ENCODE measurements around the gene AADACL3.

Gene AADACL3

DNA sequence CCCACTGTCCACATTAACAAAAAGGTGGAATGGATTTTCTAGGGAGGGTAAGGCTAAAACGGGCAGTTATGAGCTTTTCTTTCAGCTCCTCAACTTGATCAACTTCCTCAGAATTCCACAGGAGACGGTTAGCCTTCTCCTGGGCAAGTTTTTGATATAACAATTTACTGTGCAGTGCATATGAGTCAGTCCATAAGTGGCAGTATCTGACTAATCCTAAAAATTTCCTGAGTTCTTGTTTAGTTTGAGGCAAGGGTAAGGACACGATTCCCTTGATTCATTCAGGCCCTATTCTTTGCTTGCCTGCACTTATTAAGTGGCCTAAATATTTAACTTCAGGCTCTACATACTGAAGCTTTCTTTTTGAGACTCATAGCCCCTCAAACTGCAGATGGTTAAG lies 6.2 kb upstream of the AADACL3 start:
- Histone ChIP-seq H3K4me2 (ENCODE audit: low read depth, low read length) (no peak overlapping the region), H3K36me3 (replicated peaks; ENCODE audit: insufficient read depth, low read length) (no peaks in the 10 kb centered on the region), H3K9me3 (replicated peaks; ENCODE audit: insufficient read depth, low read length) (no peaks in the 10 kb centered on the region), H3K9ac (ENCODE audit: low read length) (no peak overlapping the region), H3K27me3 (replicated peaks; ENCODE audit: insufficient read depth, low read length) (no peaks in the 10 kb centered on the region), H3K4me3 (ENCODE audit: low read length) (no peak overlapping the region), H2AFZ (ENCODE audit: low read length) (no peak overlapping the region), H3K27ac (ENCODE audit: low read length) (no peak overlapping the region), H3K4me1 (ENCODE audit: low read length) (no peaks in the 10 kb centered on the region), H3K9me2 (replicated peaks; ENCODE audit: insufficient read depth, low read length) (no peaks in the 10 kb centered on the region), H4K20me1 (ENCODE audit: insufficient read depth, low read length) (no peaks in the 10 kb centered on the region), H3F3A (ENCODE audit: insufficient read depth, low read length) (no peaks in the 10 kb centered on the region), H3K79me2 (ENCODE audit: low read length) (no peaks in the 10 kb centered on the region)
- TF ChIP-seq EZH2phosphoT487 (IDR thresholded peaks at IDR 0.05; ENCODE audit: low read length) = no peak
- no peak for TF ChIP-seq CTCF (IDR thresholded peaks at IDR 0.05; ENCODE audit: low read length)
- no peak for TF ChIP-seq EZH2 (optimal IDR thresholded peaks at IDR 0.05; ENCODE audit: low read depth, low read length)
- DNase-seq = no peak

DNA sequence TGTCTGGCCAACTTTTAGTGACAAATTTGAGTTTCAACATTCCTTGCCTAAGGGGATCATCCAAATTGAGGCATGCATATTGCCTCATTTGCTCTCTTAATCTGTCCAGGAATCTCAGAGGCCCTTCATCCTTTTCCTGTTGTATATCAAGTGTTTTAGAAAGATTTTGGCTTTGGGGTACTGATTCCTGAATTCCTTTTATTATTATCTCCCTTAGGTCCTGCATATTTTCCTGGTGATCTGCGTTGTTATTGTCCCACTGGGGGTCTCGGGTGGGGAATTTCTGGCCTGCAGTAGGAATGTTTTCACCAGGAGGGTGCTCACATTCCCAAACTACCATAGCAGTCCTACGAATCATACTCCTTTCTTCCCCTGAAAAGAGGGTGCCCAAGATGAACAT lies 4.4 kb upstream of the AADACL3 start:
- DNase-seq = no peak
- Histone ChIP-seq H3K79me2 (ENCODE audit: low read length) (no peaks in the 10 kb centered on the region), H3K9ac (ENCODE audit: low read length) (no peak overlapping the region), H4K20me1 (ENCODE audit: insufficient read depth, low read length) (no peaks in the 10 kb centered on the region), H3K4me3 (ENCODE audit: low read length) (no peak overlapping the region), H3K36me3 (replicated peaks; ENCODE audit: insufficient read depth, low read length) (no peaks in the 10 kb centered on the region), H2AFZ (ENCODE audit: low read length) (no peak overlapping the region), H3K27me3 (replicated peaks; ENCODE audit: insufficient read depth, low read length) (no peaks in the 10 kb centered on the region; the same call in 1 of the 2 replicates), H3K27ac (ENCODE audit: low read length) (no peak overlapping the region), H3K4me2 (ENCODE audit: low read depth, low read length) (no peak overlapping the region), H3K4me1 (ENCODE audit: low read length) (no peaks in the 10 kb centered on the region), H3F3A (ENCODE audit: insufficient read depth, low read length) (no peaks in the 10 kb centered on the region), H3K9me2 (replicated peaks; ENCODE audit: insufficient read depth, low read length) (no peaks in the 10 kb centered on the region), H3K9me3 (replicated peaks; ENCODE audit: insufficient read depth, low read length) (no peaks in the 10 kb centered on the region)
- no peak for TF ChIP-seq EZH2 (optimal IDR thresholded peaks at IDR 0.05; ENCODE audit: low read depth, low read length)
- no peak for TF ChIP-seq EZH2phosphoT487 (IDR thresholded peaks at IDR 0.05; ENCODE audit: low read length)
- TF ChIP-seq CTCF (IDR thresholded peaks at IDR 0.05; ENCODE audit: low read length) = no peak

- no peak for TF ChIP-seq CTCF (IDR thresholded peaks at IDR 0.05; ENCODE audit: low read length)
- TF ChIP-seq EZH2 (optimal IDR thresholded peaks at IDR 0.05; ENCODE audit: low read depth, low read length) = no peak
- TF ChIP-seq EZH2phosphoT487 (IDR thresholded peaks at IDR 0.05; ENCODE audit: low read length) = no peak
- no peak for DNase-seq
- Histone ChIP-seq H3K27ac (ENCODE audit: low read length) (no peak overlapping the region), H3K9ac (ENCODE audit: low read length) (no peak overlapping the region), H3K4me3 (ENCODE audit: low read length) (no peak overlapping the region), H3K9me3 (replicated peaks; ENCODE audit: insufficient read depth, low read length) (no peaks in the 10 kb centered on the region), H3F3A (ENCODE audit: insufficient read depth, low read length) (no peaks in the 10 kb centered on the region), H3K27me3 (replicated peaks; ENCODE audit: insufficient read depth, low read length) (no peaks in the 10 kb centered on the region; the same call in 1 of the 2 replicates), H2AFZ (ENCODE audit: low read length) (no peak overlapping the region), H3K36me3 (replicated peaks; ENCODE audit: insufficient read depth, low read length) (no peaks in the 10 kb centered on the region), H4K20me1 (ENCODE audit: insufficient read depth, low read length) (no peaks in the 10 kb centered on the region), H3K9me2 (replicated peaks; ENCODE audit: insufficient read depth, low read length) (no peaks in the 10 kb centered on the region), H3K4me1 (ENCODE audit: low read length) (no peaks in the 10 kb centered on the region), H3K79me2 (ENCODE audit: low read length) (no peaks in the 10 kb centered on the region), H3K4me2 (ENCODE audit: low read depth, low read length) (no peak overlapping the region)
Observed at GRCh38 chr1:12712076-12712475, 3.8 kb upstream of the AADACL3 start.

Measured in MM.1S (cell line).